HepG2 (cell line): ENCODE measurements around the gene SLC1A2. TPM values are rescaled to one million over a fixed set of nuclear protein-coding genes. Genes with fewer than 3 reads are reported as not detected.

Experiments used
- ATAC-seq: fragments of 200-7000 bp; cut with Tn5 transposase; 3 replicates; pipeline ENCODE4 v1.9.1; 2020; ENCODE audit warnings: mild to moderate bottlenecking, moderate library complexity
- BruUV-seq: library from RNA; stranded (reverse); fragments of 400-500 nt; replicated peaks from 2 replicates; lab custom pipeline; 2021; lab: Mats Ljungman, UMichigan
- CTCF ChIA-PET: fragments of 300-600 bp; formaldehyde crosslinking; extraction: SDS; loops from one replicate; lab custom pipeline; 2021; ENCODE audit warnings: low total read pairs, inconsistent platforms, low intra/inter-chr PET ratio; lab: Yijun Ruan, JAX
- POLR2A ChIA-PET: fragments of 350-600 bp; sonication (Branson Sonifier 250); formaldehyde crosslinking; loops from one replicate; lab custom pipeline; 2020; ENCODE audit warnings: antibody characterized with exemption, inconsistent platforms; lab: Yijun Ruan, JAX
- DNase-seq: peaks from one replicate; pipeline ENCODE4 v3.0.0-alpha.2; 2015; ENCODE audit warnings: low spot score
- FAIRE-seq: peaks from 3 replicates; lab custom pipeline; 2011; peaks lifted over from hg19 to GRCh38; lab: Jason Lieb, UNC
- H2AFZ ChIP-seq: one replicate; pipeline ENCODE4 v1.6.1; 2011; ENCODE audit warnings: low read length, inconsistent platforms
- H3K27ac ChIP-seq: fragments of 300-600 bp; 3 replicates; pipeline ENCODE4 v1.8.0; 2011; ENCODE audit warnings: mixed run types, mild to moderate bottlenecking, mixed read lengths, low read length, inconsistent platforms; ENCODE audit not compliant: insufficient read depth; ENCODE audit errors: extremely low read length
- H3K27me3 ChIP-seq, 2 experiments: fragments of 200-600 bp in 1 of 2; 2 replicates in 1 of 2; 3 replicates in 1 of 2; pipeline versions ENCODE4 v1.6.0 to v1.8.0; 2011; ENCODE audit warnings: low read length in 2 of 2, mild to moderate bottlenecking in 2 of 2, moderate library complexity in 2 of 2, inconsistent platforms in 1 of 2; ENCODE audit not compliant: insufficient read depth in 2 of 2, control insufficient read depth in 1 of 2
- H3K36me3 ChIP-seq, 2 experiments: fragments of 200-600 bp in 1 of 2; replicated peaks in 1 of 2; 2 replicates in 1 of 2; 3 replicates in 1 of 2; pipeline versions ENCODE4 v1.5.1 to v1.8.0; 2011; ENCODE audit warnings: low read length in 2 of 2, inconsistent platforms in 1 of 2; ENCODE audit not compliant: insufficient read depth in 2 of 2, control insufficient read depth in 1 of 2
- H3K4me1 ChIP-seq: 2 replicates; pipeline ENCODE4 v1.5.1; 2012; ENCODE audit warnings: low read length, inconsistent platforms; ENCODE audit not compliant: insufficient read depth
- H3K4me2 ChIP-seq: 2 replicates; pipeline ENCODE4 v1.6.0; 2011; ENCODE audit warnings: low read depth, low read length, inconsistent platforms
- H3K4me3 ChIP-seq, 3 experiments: fragments of 200-600 bp in 1 of 3; sonication (generic), shearing (Covaris generic) in 1 of 3; replicated peaks in 1 of 3; 2 replicates each; pipeline ENCODE4 v1.5.1; 2011 to 2016; ENCODE audit warnings: low read length in 3 of 3, inconsistent platforms in 2 of 3, low read depth in 2 of 3, mild to moderate bottlenecking in 2 of 3, control low read depth in 1 of 3, mixed read lengths in 1 of 3; ENCODE audit not compliant: insufficient read depth in 1 of 3
- H3K79me2 ChIP-seq: one replicate; pipeline ENCODE4 v1.6.1; 2011; ENCODE audit warnings: low read length, inconsistent platforms; ENCODE audit not compliant: insufficient read depth
- H3K9ac ChIP-seq: 2 replicates; pipeline ENCODE4 v1.6.0; 2011; ENCODE audit warnings: mild to moderate bottlenecking, low read depth, low read length, inconsistent platforms; ENCODE audit not compliant: insufficient read depth
- H3K9me3 ChIP-seq: 2 replicates; pipeline ENCODE4 v1.5.1; 2012; ENCODE audit warnings: mild to moderate bottlenecking, low read length
- H4K20me1 ChIP-seq: 2 replicates; pipeline ENCODE4 v1.6.0; 2011; ENCODE audit warnings: inconsistent platforms, mild to moderate bottlenecking, low read length, moderate library complexity; ENCODE audit not compliant: insufficient read depth
- ATF5 ChIP-seq: sonication (generic); formaldehyde crosslinking; IDR thresholded peaks from 2 replicates; pipeline ENCODE4 v1.4.0; 2020; ENCODE audit warnings: mild to moderate bottlenecking, low read depth, missing genetic modification reagents
- CBX1 ChIP-seq: IDR thresholded peaks from one replicate; pipeline ENCODE4 v1.6.1; 2016; ENCODE audit warnings: antibody characterized with exemption, low read depth
- ETV5 ChIP-seq: IDR thresholded peaks from 2 replicates; pipeline ENCODE4 v1.6.1; 2018; ENCODE audit warnings: missing biosample characterization, missing genetic modification reagents, inconsistent platforms, borderline replicate concordance
- GABPB1 ChIP-seq: IDR thresholded peaks from 2 replicates; pipeline ENCODE4 v1.6.1; 2016; ENCODE audit warnings: mild to moderate bottlenecking, missing genetic modification reagents, moderate library complexity, missing compliant biosample characterization
- NR1H2 ChIP-seq: sonication (generic); formaldehyde crosslinking; IDR thresholded peaks from 2 replicates; pipeline ENCODE4 v1.8.1; 2022; ENCODE audit warnings: low read depth, missing genetic modification reagents, borderline replicate concordance
- PBX2 ChIP-seq: IDR thresholded peaks from 2 replicates; pipeline ENCODE4 v1.6.1; 2016; ENCODE audit warnings: control low read depth
- ZNF512B ChIP-seq: sonication (generic); formaldehyde crosslinking; IDR thresholded peaks from 2 replicates; pipeline ENCODE4 v1.5.1; 2020; ENCODE audit warnings: missing genetic modification reagents, mild to moderate bottlenecking, borderline replicate concordance
- ZNF83 ChIP-seq: sonication (generic); formaldehyde crosslinking; IDR thresholded peaks from 2 replicates; pipeline ENCODE4 v1.4.0; 2020; ENCODE audit warnings: missing genetic modification reagents, mild to moderate bottlenecking, borderline replicate concordance
- in situ Hi-C: cut with HindIII; loops from 2 replicates; pipeline ENCODE4 v1.10.0; 2017; ENCODE audit warnings: low pct_unique_long_range_greater_than_20kb; ENCODE audit not compliant: extremely low pct_ligation_motif_present
- intact Hi-C: fragments of 100-400 bp; cut with micrococcal nuclease; formaldehyde crosslinking; loops from one replicate; pipeline ENCODE4 v1.10.0; 2022; ENCODE audit not compliant: unreplicated experiment
- polyA plus RNA-seq, 8 experiments: library from polyadenylated mRNA; depleted of rRNA in 3 of 8; stranded (reverse) in 7 of 8; unstranded in 1 of 8; fragments of >200 nt; fragmentation: Illumina TruSeq in 4 of 8; extraction: Trizol in 4 of 8; gene quantifications; 2 replicates each; pipeline versions ENCODE4 v1.2.1 to v1.2.3, GENCODE V29; 2011 to 2016; ENCODE audit warnings: low read depth in 4 of 8, missing spikeins in 1 of 8, mixed read lengths in 1 of 8; ENCODE audit not compliant: insufficient read depth in 1 of 8
- total RNA-seq, 5 experiments: library from RNA; depleted of rRNA; stranded (reverse); fragments of >200 nt; fragmentation: Illumina TruSeq; extraction: Trizol; gene quantifications; 2 replicates each; pipeline ENCODE4 v1.2.3, GENCODE V29; 2016; ENCODE audit warnings: low read depth in 1 of 5

Gene SLC1A2
- total and polyA plus RNA-seq, 2 of the 13 experiments (the other 11 are each of a cell fraction or from before 2014, with no cell fraction given): 23.2 to 43.2 TPM

GRCh38 chr11:35358391-35358790 is 61.0 kb downstream of the SLC1A2 start:
- no peak for ATAC-seq
- Histone ChIP-seq H3K27me3 (no peaks in the 10 kb centered on the region), H3K36me3 (peaks cover 0 to 10% of the 10 kb centered on the region in 2 experiments; a peak in 2 of 5 replicates), H3K4me1 (peaks cover 76% of the 10 kb centered on the region), H2AFZ (no peak overlapping the region), H3K79me2 (peaks cover 13% of the 10 kb centered on the region), H3K9me3 (no peaks in the 10 kb centered on the region), H3K9ac (peak overlapping the region; percentile 86; the same call in 1 of the 2 replicates), H3K4me3 (peak overlapping the region; percentile 59 to 66 (median 64); a peak in 5 of 6 replicates), H4K20me1 (no peaks in the 10 kb centered on the region), H3K4me2 (peak overlapping the region; percentile 72), H3K27ac (peak overlapping the region; percentile 96)
- no peak for TF ChIP-seq ZNF83
- no peak for TF ChIP-seq PBX2 (CRISPR knock-in tag)
- no peak for TF ChIP-seq ETV5 (CRISPR knock-in tag)
- no peak for TF ChIP-seq ZNF512B (CRISPR knock-in tag)
- no peak for TF ChIP-seq CBX1
- TF ChIP-seq GABPB1: no peak
- no peak for TF ChIP-seq ATF5 (CRISPR knock-in tag)
- no peak for TF ChIP-seq NR1H2 (CRISPR knock-in tag)
- FAIRE-seq: no peak
- no TSS peak for BruUV-seq
- CTCF ChIA-PET: no interaction called here
- POLR2A ChIA-PET: interaction anchor here (1.0 to 2.4 kb wide), 5 partner anchors 10 to 441 kb away, joined by 4 to 22 read pairs (median 9); no protein-coding TSS in a partner anchor
- in situ Hi-C loops (no loop called here), intact Hi-C loops (no loop called here)
- DNase-seq: no peak
